Measurements from ENCODE around the gene MAP4. TPM values are rescaled to one million over a fixed set of nuclear protein-coding genes. Genes with fewer than 3 reads are reported as not detected.

MAP4 gene
- total and polyA plus RNA-seq, 2 donors (not counting 1 experiment from before 2014, with no cell fraction given): 39.2 to 132 TPM

DNA sequence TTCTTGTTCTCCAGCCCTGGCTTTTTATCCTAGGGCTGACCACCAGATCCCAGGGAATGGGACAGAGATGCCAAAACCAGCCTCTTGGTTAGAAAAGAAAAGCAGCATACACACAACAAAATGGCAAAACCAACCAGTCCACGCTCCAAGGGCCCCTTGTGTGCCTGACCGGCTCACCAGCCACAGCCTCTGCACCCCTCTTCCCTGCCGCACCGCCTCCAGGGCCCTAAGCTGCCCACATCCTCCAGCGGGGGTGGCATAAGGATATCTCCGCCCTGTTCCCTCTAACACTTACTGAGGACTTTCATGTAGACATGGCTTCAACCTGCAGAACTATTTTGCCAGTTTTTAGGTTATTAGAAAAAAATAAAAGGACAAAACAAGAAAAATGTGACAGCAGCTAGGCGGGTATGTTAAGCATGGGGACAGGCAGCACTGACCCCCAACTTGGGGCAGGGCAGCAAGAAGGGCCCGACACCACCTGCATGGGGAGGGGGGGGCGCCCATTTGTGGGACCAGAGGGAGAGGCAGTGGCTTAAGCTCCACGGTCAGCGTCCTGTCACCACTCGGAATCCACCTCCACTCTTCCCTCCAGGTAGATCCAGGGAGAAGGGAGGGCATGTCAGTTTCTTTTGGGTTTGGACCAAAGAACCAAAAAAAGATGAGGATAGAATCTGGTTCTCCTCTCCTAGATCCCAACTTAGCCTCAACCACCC, 164.2 kb downstream of the MAP4 start:
- no peak for DNase-seq
- no peaks in the 10 kb centered on the region for H3K9me3 Mint-ChIP-seq (ENCODE audit: insufficient read depth)
- intact Hi-C loops (cut with micrococcal nuclease): no loop called here
- no peak overlapping the region for H3K4me3 Mint-ChIP-seq
- H3K79me2 ChIP-seq (ENCODE audit: control insufficient read depth, insufficient read depth, low read length): no peaks in the 10 kb centered on the region
- CTCF ChIA-PET: no interaction called here
- H3K9ac ChIP-seq (ENCODE audit: low read length): no peak overlapping the region
- no peak overlapping the region for H2AFZ ChIP-seq (ENCODE audit: insufficient read depth, low read depth, low read length, poor library complexity, severe bottlenecking)
- WGBS (ENCODE audit: insufficient coverage): 92% methylated on average over 6 of the region's 12 CpGs
- no peak for ATAC-seq (ENCODE audit: low read depth)
- H3K4me2 ChIP-seq (replicated peaks; ENCODE audit: low read depth, low read length, poor library complexity, severe bottlenecking): no peak overlapping the region
- peaks cover 5% of the 10 kb centered on the region for H3K4me1 Mint-ChIP-seq
- POLR2A ChIA-PET: no interaction called here
- peaks cover 4 to 8% of the 10 kb centered on the region in 2 donors for H3K4me1 ChIP-seq (ENCODE audit: control insufficient read depth in 2 of 2, insufficient read depth in 2 of 2, low read length in 2 of 2)
- H3K4me3 ChIP-seq (ENCODE audit: control extremely low read depth in 1 of 5, extremely low read depth in 1 of 5, insufficient read depth in 1 of 5, low read depth in 2 of 5, low read length in 4 of 5): no peak overlapping the region
- no peaks in the 10 kb centered on the region for H3K27me3 ChIP-seq (replicated peaks in 1 of 4; ENCODE audit: control extremely low read depth in 1 of 4, control insufficient read depth in 3 of 4, insufficient read depth in 4 of 4, low read length in 3 of 4)
- H3K27me3 Mint-ChIP-seq: no peaks in the 10 kb centered on the region
- TF ChIP-seq EZH2 (IDR thresholded peaks at IDR 0.05; ENCODE audit: borderline replicate concordance, insufficient read depth, low read depth, low read length, poor library complexity, severe bottlenecking): no peak
- TF ChIP-seq, protein P1, sequence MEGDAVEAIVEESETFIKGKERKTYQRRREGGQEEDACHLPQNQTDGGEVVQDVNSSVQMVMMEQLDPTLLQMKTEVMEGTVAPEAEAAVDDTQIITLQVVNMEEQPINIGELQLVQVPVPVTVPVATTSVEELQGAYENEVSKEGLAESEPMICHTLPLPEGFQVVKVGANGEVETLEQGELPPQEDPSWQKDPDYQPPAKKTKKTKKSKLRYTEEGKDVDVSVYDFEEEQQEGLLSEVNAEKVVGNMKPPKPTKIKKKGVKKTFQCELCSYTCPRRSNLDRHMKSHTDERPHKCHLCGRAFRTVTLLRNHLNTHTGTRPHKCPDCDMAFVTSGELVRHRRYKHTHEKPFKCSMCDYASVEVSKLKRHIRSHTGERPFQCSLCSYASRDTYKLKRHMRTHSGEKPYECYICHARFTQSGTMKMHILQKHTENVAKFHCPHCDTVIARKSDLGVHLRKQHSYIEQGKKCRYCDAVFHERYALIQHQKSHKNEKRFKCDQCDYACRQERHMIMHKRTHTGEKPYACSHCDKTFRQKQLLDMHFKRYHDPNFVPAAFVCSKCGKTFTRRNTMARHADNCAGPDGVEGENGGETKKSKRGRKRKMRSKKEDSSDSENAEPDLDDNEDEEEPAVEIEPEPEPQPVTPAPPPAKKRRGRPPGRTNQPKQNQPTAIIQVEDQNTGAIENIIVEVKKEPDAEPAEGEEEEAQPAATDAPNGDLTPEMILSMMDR (IDR thresholded peaks at IDR 0.05): no peak
- no peaks in the 10 kb centered on the region for H4K20me1 ChIP-seq (ENCODE audit: control insufficient read depth, insufficient read depth, low read length, poor library complexity, severe bottlenecking)
- peaks cover 2 to 66% of the 10 kb centered on the region in 2 experiments for H3K36me3 ChIP-seq (replicated peaks in 1 of 2; ENCODE audit: control extremely low read depth in 1 of 2, control insufficient read depth in 1 of 2, extremely low read depth in 1 of 2, insufficient read depth in 2 of 2, low read length in 1 of 2)
- H3K27ac ChIP-seq (ENCODE audit: low read length in 2 of 2): no peak overlapping the region
- no peaks in the 10 kb centered on the region for H3K9me3 ChIP-seq (ENCODE audit: control extremely low read depth in 1 of 3, control insufficient read depth in 2 of 3, insufficient read depth in 1 of 3, low read length in 2 of 3)
- no peak overlapping the region for H3K27ac Mint-ChIP-seq
